Breast epithelium (tissue), 4 donors: ENCODE measurements around the gene TRAPPC3. TPM values are rescaled to one million over a fixed set of nuclear protein-coding genes. Genes with fewer than 3 reads are reported as not detected.

ENCODE experiments used
- DNase-seq, 2 donors: peaks; one replicate each; pipeline ENCODE4 v3.0.0-alpha.2; 2019; ENCODE audit warnings: low spot score in 2 of 2
- H3K27ac ChIP-seq, 2 donors: fragments of 200-600 bp; sonication (generic) in 1 of 2; one replicate each; pipeline ENCODE4 v1.5.1; 2016 to 2019; ENCODE audit warnings: mild to moderate bottlenecking in 1 of 2
- H3K27me3 ChIP-seq, 2 donors: fragments of 200-600 bp; sonication (generic) in 1 of 2; one replicate each; pipeline versions ENCODE4 v1.5.1 to v1.6.0; 2017 to 2019; ENCODE audit warnings: control low read depth in 1 of 2, mild to moderate bottlenecking in 1 of 2
- H3K36me3 ChIP-seq: fragments of 200-600 bp; one replicate; pipeline ENCODE4 v1.5.1; 2019
- H3K4me1 ChIP-seq, 2 donors: fragments of 200-600 bp; sonication (generic); one replicate each; pipeline ENCODE4 v1.5.1; 2016 to 2019; ENCODE audit warnings: control low read depth in 1 of 2
- H3K4me3 ChIP-seq, 3 donors: fragments of 200-600 bp; sonication (generic); 1 replicate in 2 of 3; 2 replicates in 1 of 3; pipeline ENCODE4 v1.5.1; 2016 to 2019; ENCODE audit warnings: mild to moderate bottlenecking in 3 of 3, moderate library complexity in 2 of 3
- H3K9me3 ChIP-seq, 2 donors: fragments of 200-600 bp; sonication (generic) in 1 of 2; one replicate each; pipeline ENCODE4 v1.5.1; 2016 to 2019; ENCODE audit warnings: control low read depth in 1 of 2
- CTCF ChIP-seq, 3 donors: fragments of 450-650 bp; IDR thresholded peaks; one replicate each; pipeline ENCODE4 v1.5.1; 2016 to 2017; ENCODE audit warnings: antibody characterized with exemption in 3 of 3, mild to moderate bottlenecking in 3 of 3, moderate library complexity in 3 of 3
- POLR2A ChIP-seq: fragments of 450-650 bp; IDR thresholded peaks from one replicate; pipeline ENCODE4 v1.6.1; 2016; ENCODE audit warnings: antibody characterized with exemption, mild to moderate bottlenecking, moderate library complexity
- POLR2AphosphoS5 ChIP-seq, 3 donors: sonication (generic); formaldehyde crosslinking; IDR thresholded peaks; one replicate each; pipeline ENCODE4 v1.6.1; 2017; ENCODE audit warnings: antibody characterized with exemption in 3 of 3
- intact Hi-C: fragments of 100-400 bp; cut with DNase I; formaldehyde crosslinking; loops from one replicate; pipeline ENCODE4 v1.15.1; 2023; ENCODE audit warnings: low total_unique reads
- total RNA-seq, 3 donors: library from RNA; depleted of rRNA; stranded (reverse); fragments of >200 nt; gene quantifications; one replicate each; pipeline ENCODE4 v1.1.0, GENCODE V29; 2016

Gene TRAPPC3
- total RNA-seq, 3 donors from 2014 or later: 107 to 118 (median 116) TPM

GRCh38 chr1:36109041-36109679, 40.1 kb downstream of the TRAPPC3 start:
- TF ChIP-seq POLR2A (no peak), POLR2AphosphoS5 (IDR thresholded peaks at IDR 0.05) (peak in 1 of 3 donors; percentile 33)
- intact Hi-C loops: loop anchor here (2.0 kb wide), 1 partner anchor 20 kb away; no protein-coding TSS in a partner anchor

GRCh38 chr1:36108314-36108713, 41.0 kb downstream of the TRAPPC3 start:
- Histone ChIP-seq H3K27me3 (no peaks in the 10 kb centered on the region), H3K9me3 (no peaks in the 10 kb centered on the region), H3K4me3 (no peak overlapping the region), H3K27ac (peak overlapping the region; percentile 84 to 89), H3K4me1 (peaks cover 3 to 10% of the 10 kb centered on the region in 2 donors), H3K36me3 (no peaks in the 10 kb centered on the region)
- intact Hi-C loops: loop anchor here (2.0 kb wide), 1 partner anchor 20 kb away; no protein-coding TSS in a partner anchor
- no peak for DNase-seq
- no peak for TF ChIP-seq CTCF (IDR thresholded peaks at IDR 0.05)
- TF ChIP-seq POLR2A: no peak
- no peak for TF ChIP-seq POLR2AphosphoS5 (IDR thresholded peaks at IDR 0.05)

More at GRCh38 chr1:36109041-36109679, 40.1 kb downstream of the TRAPPC3 start:
- Histone ChIP-seq H3K27ac (peak overlapping the region; percentile 84 to 89), H3K4me3 (peak overlapping the region in 1 of 3 donors; percentile 23), H3K4me1 (peaks cover 3 to 10% of the 10 kb centered on the region in 2 donors), H3K9me3 (no peaks in the 10 kb centered on the region), H3K36me3 (no peaks in the 10 kb centered on the region), H3K27me3 (no peaks in the 10 kb centered on the region)
- peak in 1 of 2 donors; percentile 86 for DNase-seq

GRCh38 chr1:36107394-36107793, 41.9 kb downstream of the TRAPPC3 start:
- H3K4me1 ChIP-seq: peaks cover 3 to 10% of the 10 kb centered on the region in 2 donors
- intact Hi-C loops: no loop called here
- TF ChIP-seq POLR2A (no peak), CTCF (IDR thresholded peaks at IDR 0.05) (no peak)
- peak in 1 of 2 donors; percentile 75 for DNase-seq
- H3K9me3 ChIP-seq: no peaks in the 10 kb centered on the region
- H3K27ac ChIP-seq: peak overlapping the region; percentile 84 to 89
- H3K36me3 ChIP-seq: no peaks in the 10 kb centered on the region
- no peaks in the 10 kb centered on the region for H3K27me3 ChIP-seq
- no peak overlapping the region for H3K4me3 ChIP-seq

GRCh38 chr1:36106269-36106668, 43.0 kb downstream of the TRAPPC3 start:
- DNase-seq: no peak
- Histone ChIP-seq H3K27ac (peak overlapping the region; percentile 20 to 89), H3K4me3 (no peak overlapping the region), H3K36me3 (no peaks in the 10 kb centered on the region), H3K4me1 (peaks cover 3 to 10% of the 10 kb centered on the region in 2 donors), H3K27me3 (no peaks in the 10 kb centered on the region), H3K9me3 (no peaks in the 10 kb centered on the region)
- intact Hi-C loops: no loop called here
- no peak for TF ChIP-seq POLR2A
- TF ChIP-seq CTCF (IDR thresholded peaks at IDR 0.05): no peak
- TF ChIP-seq POLR2AphosphoS5 (IDR thresholded peaks at IDR 0.05): no peak

GRCh38 chr1:36101546-36101945, 47.7 kb downstream of the TRAPPC3 start:
- no peak overlapping the region for H3K4me3 ChIP-seq
- H3K36me3 ChIP-seq: no peaks in the 10 kb centered on the region
- intact Hi-C loops: no loop called here
- H3K9me3 ChIP-seq: no peaks in the 10 kb centered on the region
- no peak for DNase-seq
- H3K27ac ChIP-seq: no peak overlapping the region
- no peaks in the 10 kb centered on the region for H3K27me3 ChIP-seq
- TF ChIP-seq CTCF (IDR thresholded peaks at IDR 0.05): no peak
- TF ChIP-seq POLR2AphosphoS5 (IDR thresholded peaks at IDR 0.05): no peak
- no peak for TF ChIP-seq POLR2A
- no peaks in the 10 kb centered on the region for H3K4me1 ChIP-seq
